H1 (cell line): ENCODE data around the gene BTBD9. TPM values are rescaled to one million over a fixed set of nuclear protein-coding genes. Genes with fewer than 3 reads are reported as not detected.

ENCODE experiments used
- CTCF ChIA-PET: fragments of 300-600 bp; sonication (Branson Sonifier 250); formaldehyde crosslinking; loops from one replicate; lab custom pipeline; 2021; ENCODE audit not compliant: partially characterized antibody; lab: Charles Lee
- POLR2A ChIA-PET: fragments of 300-600 bp; sonication (Branson Sonifier 250); formaldehyde crosslinking; loops from one replicate; lab custom pipeline; 2021; ENCODE audit warnings: inconsistent platforms; ENCODE audit not compliant: partially characterized antibody; lab: Charles Lee
- DNase-seq, 2 experiments: peaks; one replicate each; pipeline versions ENCODE4 v3.0.0 to v3.0.0-alpha.2; 2010 to 2022; ENCODE audit warnings: low spot score in 2 of 2, low read depth in 1 of 2, mixed read lengths in 1 of 2
- FAIRE-seq: peaks from 2 replicates; lab custom pipeline; 2011; peaks lifted over from hg19 to GRCh38; lab: Jason Lieb, UNC
- H2AFZ ChIP-seq: 2 replicates; pipeline ENCODE4 v1.8.1; 2012; ENCODE audit warnings: low read length, inconsistent platforms
- H2AK5ac ChIP-seq: 2 replicates; pipeline ENCODE4 v1.6.1; 2013; ENCODE audit warnings: low read depth, low read length
- H2BK120ac ChIP-seq: replicated peaks from 2 replicates; pipeline ENCODE3; 2013; ENCODE audit warnings: low read depth, low read length, inconsistent platforms
- H2BK12ac ChIP-seq: 2 replicates; pipeline ENCODE4 v1.6.1; 2013; ENCODE audit warnings: low read depth, low read length
- H2BK15ac ChIP-seq: 2 replicates; pipeline ENCODE4 v1.6.1; 2013; ENCODE audit warnings: low read length
- H2BK20ac ChIP-seq: 2 replicates; pipeline ENCODE4 v1.6.1; 2013; ENCODE audit warnings: low read length
- H2BK5ac ChIP-seq: 2 replicates; pipeline ENCODE4 v1.6.1; 2013; ENCODE audit warnings: low read depth, low read length
- H3K14ac ChIP-seq: 2 replicates; pipeline ENCODE4 v1.6.1; 2013; ENCODE audit warnings: inconsistent platforms; ENCODE audit not compliant: insufficient read length
- H3K18ac ChIP-seq: 2 replicates; pipeline ENCODE4 v1.6.1; 2013; ENCODE audit warnings: low read length; ENCODE audit errors: extremely low read depth
- H3K23ac ChIP-seq: 2 replicates; pipeline ENCODE4 v1.6.1; 2013; ENCODE audit warnings: inconsistent platforms; ENCODE audit not compliant: insufficient read length
- H3K23me2 ChIP-seq: 2 replicates; pipeline ENCODE4 v1.6.1; 2013; ENCODE audit warnings: low read depth, low read length
- H3K27ac ChIP-seq: 2 replicates; pipeline ENCODE4 v1.6.1; 2011; ENCODE audit warnings: low read depth, low read length, inconsistent platforms
- H3K27me3 ChIP-seq, 4 experiments: replicated peaks in 1 of 4; 1 replicate in 1 of 4; 2 replicates in 3 of 4; pipeline versions ENCODE4 v1.6.1 to v1.8.1; 2011 to 2013; ENCODE audit warnings: low read length in 3 of 4, mild to moderate bottlenecking in 3 of 4, inconsistent platforms in 2 of 4, mixed read lengths in 2 of 4, moderate library complexity in 1 of 4; ENCODE audit not compliant: control insufficient read depth in 3 of 4, insufficient read depth in 3 of 4; ENCODE audit errors: extremely low read depth in 1 of 4
- H3K36me3 ChIP-seq, 4 experiments: 2 replicates each; pipeline versions ENCODE4 v1.6.1 to v1.8.1; 2011 to 2013; ENCODE audit warnings: mild to moderate bottlenecking in 4 of 4, low read length in 3 of 4, moderate library complexity in 2 of 4, control low read depth in 1 of 4, inconsistent platforms in 1 of 4; ENCODE audit not compliant: insufficient read depth in 4 of 4, control insufficient read depth in 2 of 4
- H3K4ac ChIP-seq: replicated peaks from 2 replicates; pipeline ENCODE3; 2013; ENCODE audit warnings: low read length, low read depth, mixed read lengths, inconsistent platforms; ENCODE audit not compliant: insufficient read length
- H3K4me1 ChIP-seq, 4 experiments: replicated peaks in 1 of 4; 1 replicate in 1 of 4; 2 replicates in 3 of 4; pipeline versions ENCODE4 v1.6.1 to v1.8.1; 2011 to 2013; ENCODE audit warnings: low read length in 3 of 4, inconsistent platforms in 2 of 4, mixed read lengths in 1 of 4; ENCODE audit not compliant: insufficient read depth in 4 of 4, control insufficient read depth in 3 of 4
- H3K4me2 ChIP-seq, 2 experiments: 2 replicates each; pipeline versions ENCODE4 v1.6.1 to v1.8.1; 2011 to 2013; ENCODE audit warnings: low read depth in 2 of 2, low read length in 2 of 2, control low read depth in 1 of 2, inconsistent platforms in 1 of 2, mild to moderate bottlenecking in 1 of 2; ENCODE audit not compliant: insufficient read depth in 1 of 2
- H3K4me3 ChIP-seq, 4 experiments: fragments of 200-600, 300-600 bp in 1 of 4; sonication (generic), shearing (Covaris generic), sonication (Bioruptor Twin) in 1 of 4; 2 replicates each; pipeline versions ENCODE4 v1.5.1 to v1.8.1; 2011 to 2016; ENCODE audit warnings: low read length in 4 of 4, low read depth in 3 of 4, control low read depth in 2 of 4, inconsistent platforms in 2 of 4, mild to moderate bottlenecking in 2 of 4, mixed read lengths in 1 of 4, moderate library complexity in 1 of 4; ENCODE audit not compliant: insufficient read depth in 2 of 4; ENCODE audit errors: extremely low read depth in 1 of 4
- H3K56ac ChIP-seq: replicated peaks from 2 replicates; pipeline ENCODE3; 2013; ENCODE audit warnings: low read depth, mild to moderate bottlenecking, mixed read lengths, low read length, inconsistent platforms; ENCODE audit not compliant: insufficient read length
- H3K79me1 ChIP-seq: 2 replicates; pipeline ENCODE4 v1.6.1; 2013; ENCODE audit warnings: low read depth, low read length, control low read depth
- H3K79me2 ChIP-seq, 2 experiments: 2 replicates each; pipeline versions ENCODE4 v1.6.1 to v1.8.1; 2012 to 2013; ENCODE audit warnings: low read length in 2 of 2, mild to moderate bottlenecking in 2 of 2, inconsistent platforms in 1 of 2; ENCODE audit not compliant: insufficient read depth in 2 of 2, control insufficient read depth in 1 of 2
- H3K9ac ChIP-seq, 4 experiments: replicated peaks in 1 of 4; 1 replicate in 1 of 4; 2 replicates in 3 of 4; pipeline versions ENCODE4 v1.6.1 to v1.8.1; 2011 to 2013; ENCODE audit warnings: low read depth in 3 of 4, low read length in 3 of 4, control low read depth in 2 of 4, mild to moderate bottlenecking in 2 of 4, moderate library complexity in 2 of 4, inconsistent platforms in 1 of 4; ENCODE audit errors: extremely low read depth in 1 of 4
- H3K9me3 ChIP-seq, 2 experiments: 2 replicates each; pipeline versions ENCODE4 v1.6.1 to v1.8.1; 2012 to 2013; ENCODE audit warnings: mild to moderate bottlenecking in 2 of 2, moderate library complexity in 2 of 2, control low read depth in 1 of 2, inconsistent platforms in 1 of 2, low read depth in 1 of 2, low read length in 1 of 2, mixed read lengths in 1 of 2; ENCODE audit not compliant: insufficient read depth in 2 of 2
- H4K20me1 ChIP-seq, 2 experiments: replicated peaks in 1 of 2; 2 replicates each; pipeline versions ENCODE3 to v1.8.1; 2011 to 2013; ENCODE audit warnings: inconsistent platforms in 2 of 2, low read length in 2 of 2, mild to moderate bottlenecking in 1 of 2; ENCODE audit not compliant: insufficient read depth in 2 of 2, control insufficient read depth in 1 of 2
- H4K5ac ChIP-seq: 2 replicates; pipeline ENCODE4 v1.6.1; 2013; ENCODE audit warnings: low read length, low read depth, mixed read lengths, inconsistent platforms; ENCODE audit not compliant: insufficient read length
- H4K8ac ChIP-seq: 2 replicates; pipeline ENCODE4 v1.8.0; 2013; ENCODE audit warnings: mild to moderate bottlenecking, moderate library complexity, low read length, inconsistent platforms; ENCODE audit not compliant: insufficient read depth; ENCODE audit errors: extremely low read depth
- H4K91ac ChIP-seq: replicated peaks from 2 replicates; pipeline ENCODE3; 2013; ENCODE audit warnings: low read length, mixed read lengths, inconsistent platforms; ENCODE audit not compliant: insufficient read length
- EZH2 ChIP-seq: fragments of 200-600 bp; sonication (generic); IDR thresholded peaks from 2 replicates; pipeline ENCODE4 v1.7.1; 2012; ENCODE audit warnings: low read depth, mild to moderate bottlenecking, moderate library complexity, low read length, inconsistent platforms; ENCODE audit not compliant: severe bottlenecking
- RNF2 ChIP-seq: fragments of 200-900, 300-1000 bp; sonication (generic); IDR thresholded peaks from 2 replicates; pipeline ENCODE4 v1.7.1; 2016; ENCODE audit warnings: borderline replicate concordance, low read depth, mild to moderate bottlenecking, antibody characterized with exemption, low read length; ENCODE audit not compliant: poor library complexity, severe bottlenecking; ENCODE audit errors: missing control alignments
- TCF12 ChIP-seq: IDR thresholded peaks from 2 replicates; pipeline ENCODE4 v1.6.1; 2011; ENCODE audit warnings: low read depth, mild to moderate bottlenecking, low read length
- TEAD4 ChIP-seq: IDR thresholded peaks from 2 replicates; pipeline ENCODE4 v1.6.1; 2012; ENCODE audit warnings: low read depth, low read length, inconsistent platforms, mixed read lengths
- YY1 ChIP-seq: IDR thresholded peaks from 2 replicates; pipeline ENCODE4 v1.6.1; 2011; ENCODE audit warnings: low read depth, mild to moderate bottlenecking, low read length
- WGBS, 2 experiments: shearing (Covaris generic) in 1 of 2; methylation state at CpG; one replicate each; pipeline versions ENCODE4 v1.1.6 to v1.1.7; 2013 to 2015; ENCODE audit warnings: low lambda C conversion rate in 2 of 2, mixed read lengths in 2 of 2, inconsistent platforms in 1 of 2, low coverage in 1 of 2, missing lambda C conversion rate in 1 of 2; ENCODE audit not compliant: insufficient replicate concordance in 2 of 2, insufficient coverage in 1 of 2, insufficient read length in 1 of 2; ENCODE audit errors: extremely low coverage in 1 of 2, missing lambda C conversion rate in 1 of 2; 5-methylcytosine and 5-hydroxymethylcytosine counted together
- polyA plus RNA-seq, 7 experiments: library from polyadenylated mRNA; depleted of rRNA in 3 of 7; stranded (reverse) in 5 of 7; unstranded in 2 of 7; fragments of >200 nt in 5 of 7; fragments of 200-250 nt in 2 of 7; gene quantifications; 1 replicate in 5 of 7; 2 replicates in 1 of 7; 4 replicates in 1 of 7; pipeline versions ENCODE4 v1.2.1 to v1.2.3, GENCODE V29; 2011 to 2013; ENCODE audit warnings: missing spikeins in 2 of 7, mixed read lengths in 2 of 7
- total RNA-seq: library from RNA; stranded (reverse); fragmentation: NEBNext Ultra II Directional; extraction: Animal tissue kit (Norgen Biotek cat#: 25700); gene quantifications from 2 replicates; pipeline ENCODE4 v1.2.1, GENCODE V29; 2021
- TF ChIP-seq, protein P1 (sequence below), 3 experiments: IDR thresholded peaks; 1 replicate in 2 of 3; 2 replicates in 1 of 3; pipeline versions ENCODE4 v1.5.1 to v1.6.1; 2011; ENCODE audit warnings: low read length in 3 of 3, mild to moderate bottlenecking in 3 of 3, inconsistent platforms in 2 of 3, low read depth in 1 of 3, moderate library complexity in 1 of 3; ENCODE audit not compliant: insufficient read depth in 1 of 3; ENCODE audit errors: control extremely low read depth in 1 of 3

Gene BTBD9
- total and polyA plus RNA-seq, 2 of the 8 experiments (the other 6 are each of a cell fraction or from before 2014, with no cell fraction given), result 0.92 to 4.1 TPM

DNA sequence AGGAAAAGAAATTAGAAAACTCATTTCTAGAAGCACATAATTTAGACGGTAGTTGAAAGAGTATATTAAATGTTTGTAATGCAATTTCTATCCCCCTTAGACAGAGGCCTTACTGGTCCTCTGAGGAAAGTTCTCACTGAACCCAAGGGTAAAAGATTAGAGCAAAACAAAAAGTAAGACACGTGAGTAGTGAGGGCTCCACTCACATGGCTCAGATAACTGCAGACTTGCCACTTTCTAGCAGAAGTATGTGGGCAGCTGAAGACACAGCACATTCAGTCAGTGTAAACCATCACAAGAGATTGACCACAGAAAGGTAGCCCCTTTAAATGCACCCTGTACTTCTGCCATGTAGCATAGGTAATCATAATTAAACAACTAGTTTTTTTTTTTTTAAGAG is 193.8 kb downstream of the BTBD9 start:
- Histone ChIP-seq H3K4me2 (no peak overlapping the region), H2BK20ac (no peak overlapping the region), H4K91ac (no peak overlapping the region), H3K23ac (no peak overlapping the region), H3K14ac (no peak overlapping the region), H2AK5ac (no peak overlapping the region), H3K9me3 (no peaks in the 10 kb centered on the region), H2BK5ac (no peak overlapping the region), H3K56ac (no peak overlapping the region), H2BK15ac (no peak overlapping the region), H4K20me1 (no peaks in the 10 kb centered on the region), H4K5ac (no peak overlapping the region), H3K4me3 (no peak overlapping the region), H3K4me1 (no peaks in the 10 kb centered on the region), H3K79me1 (no peaks in the 10 kb centered on the region), H3K18ac (no peak overlapping the region), H2BK12ac (no peak overlapping the region), H3K36me3 (no peaks in the 10 kb centered on the region), H2BK120ac (no peak overlapping the region), H3K23me2 (no peaks in the 10 kb centered on the region), H4K8ac (no peak overlapping the region), H3K4ac (no peak overlapping the region), H3K27ac (no peak overlapping the region), H3K79me2 (no peaks in the 10 kb centered on the region), H3K27me3 (peaks cover 0 to 1% (median 0%) of the 10 kb centered on the region in 4 experiments; a peak in 1 of 7 replicates), H2AFZ (no peak overlapping the region), H3K9ac (no peak overlapping the region)
- TF ChIP-seq YY1 (no peak), EZH2 (no peak), TEAD4 (no peak), RNF2 (no peak), TCF12 (no peak)
- TF ChIP-seq, protein P1, sequence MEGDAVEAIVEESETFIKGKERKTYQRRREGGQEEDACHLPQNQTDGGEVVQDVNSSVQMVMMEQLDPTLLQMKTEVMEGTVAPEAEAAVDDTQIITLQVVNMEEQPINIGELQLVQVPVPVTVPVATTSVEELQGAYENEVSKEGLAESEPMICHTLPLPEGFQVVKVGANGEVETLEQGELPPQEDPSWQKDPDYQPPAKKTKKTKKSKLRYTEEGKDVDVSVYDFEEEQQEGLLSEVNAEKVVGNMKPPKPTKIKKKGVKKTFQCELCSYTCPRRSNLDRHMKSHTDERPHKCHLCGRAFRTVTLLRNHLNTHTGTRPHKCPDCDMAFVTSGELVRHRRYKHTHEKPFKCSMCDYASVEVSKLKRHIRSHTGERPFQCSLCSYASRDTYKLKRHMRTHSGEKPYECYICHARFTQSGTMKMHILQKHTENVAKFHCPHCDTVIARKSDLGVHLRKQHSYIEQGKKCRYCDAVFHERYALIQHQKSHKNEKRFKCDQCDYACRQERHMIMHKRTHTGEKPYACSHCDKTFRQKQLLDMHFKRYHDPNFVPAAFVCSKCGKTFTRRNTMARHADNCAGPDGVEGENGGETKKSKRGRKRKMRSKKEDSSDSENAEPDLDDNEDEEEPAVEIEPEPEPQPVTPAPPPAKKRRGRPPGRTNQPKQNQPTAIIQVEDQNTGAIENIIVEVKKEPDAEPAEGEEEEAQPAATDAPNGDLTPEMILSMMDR (IDR thresholded peaks at IDR 0.05; ENCODE audit: control extremely low read depth in 1 of 3, insufficient read depth in 1 of 3, low read depth in 1 of 3, low read length in 3 of 3), result no peak
- 67% methylated on average over 2 of the region's 2 CpGs; no CpG with 5 or more reads in 1 of the 2 experiments for WGBS, 2 experiments
- FAIRE-seq, result no peak
- CTCF ChIA-PET, result interaction anchor here (2.1 kb wide), 1 partner anchor 48 kb away, joined by 11 read pairs; no protein-coding TSS in a partner anchor
- POLR2A ChIA-PET, result no interaction called here
- DNase-seq, result no peak
